GM12878 (cell line): ENCODE measurements around the gene EYS. TPM values are rescaled to one million over a fixed set of nuclear protein-coding genes. Genes with fewer than 3 reads are reported as not detected.

ENCODE experiments used
- BACH1 ChIP-seq: fragments of 450-650 bp; IDR thresholded peaks from 2 replicates; pipeline ENCODE4 v1.6.1; 2017; ENCODE audit warnings: mild to moderate bottlenecking, borderline replicate concordance
- BMI1 ChIP-seq: fragments of 450-650 bp; IDR thresholded peaks from 2 replicates; pipeline ENCODE4 v1.6.1; 2016; ENCODE audit warnings: mild to moderate bottlenecking, moderate library complexity, borderline replicate concordance
- BRCA1 ChIP-seq: IDR thresholded peaks from 2 replicates; pipeline ENCODE4 v1.6.1; 2011; ENCODE audit warnings: low read depth, low read length, improper control_type of control experiment
- CBX5 ChIP-seq: sonication (generic); IDR thresholded peaks from 2 replicates; pipeline ENCODE4 v1.6.1; 2016; ENCODE audit warnings: low read depth, moderate library complexity, mild to moderate bottlenecking, inconsistent platforms
- E2F8 ChIP-seq: fragments of 450-650 bp; IDR thresholded peaks from 2 replicates; pipeline ENCODE4 v1.6.1; 2018; ENCODE audit warnings: mild to moderate bottlenecking, low read depth, moderate library complexity; ENCODE audit not compliant: partially characterized antibody
- EP300 ChIP-seq, 2 experiments: fragments of 150-350 bp in 1 of 2; IDR thresholded peaks; 2 replicates each; pipeline ENCODE4 v1.6.1; 2011 to 2012; ENCODE audit warnings: low read depth in 2 of 2, low read length in 2 of 2, borderline replicate concordance in 1 of 2, improper control_type of control experiment in 1 of 2, inconsistent platforms in 1 of 2; ENCODE audit not compliant: control insufficient read depth in 1 of 2
- IKZF1 ChIP-seq: fragments of 450-650 bp; conservative IDR thresholded peaks from 2 replicates; pipeline ENCODE4 v1.6.1; 2017; ENCODE audit warnings: antibody characterized with exemption, mild to moderate bottlenecking
- JUND ChIP-seq: IDR thresholded peaks from 2 replicates; pipeline ENCODE4 v1.6.1; 2012; ENCODE audit warnings: low read depth, mild to moderate bottlenecking, low read length, improper control_type of control experiment, moderate library complexity
- KDM1A ChIP-seq: fragments of 200-600 bp; sonication (generic); IDR thresholded peaks from 2 replicates; pipeline ENCODE4 v1.6.1; 2016; ENCODE audit warnings: borderline replicate concordance
- MYB ChIP-seq: fragments of 150-350 bp; IDR thresholded peaks from 2 replicates; pipeline ENCODE4 v1.6.1; 2014; ENCODE audit warnings: mild to moderate bottlenecking, low read depth, low read length, borderline replicate concordance
- NFIC ChIP-seq: IDR thresholded peaks from 2 replicates; pipeline ENCODE4 v1.6.1; 2012; ENCODE audit warnings: low read depth, mild to moderate bottlenecking, inconsistent platforms, low read length, moderate library complexity
- NFXL1 ChIP-seq: fragments of 450-650 bp; IDR thresholded peaks from 2 replicates; pipeline ENCODE4 v1.6.1; 2017; ENCODE audit warnings: antibody characterized with exemption, mild to moderate bottlenecking, borderline replicate concordance
- TAF1 ChIP-seq: IDR thresholded peaks from 2 replicates; pipeline ENCODE4 v1.6.1; 2011; ENCODE audit warnings: mild to moderate bottlenecking, low read depth, low read length, borderline replicate concordance
- ZBTB33 ChIP-seq: fragments of 450-650 bp; IDR thresholded peaks from 2 replicates; pipeline ENCODE4 v1.6.1; 2017; ENCODE audit warnings: mild to moderate bottlenecking
- ZNF217 ChIP-seq: fragments of 450-650 bp; IDR thresholded peaks from 2 replicates; pipeline ENCODE4 v1.6.1; 2017; ENCODE audit warnings: antibody characterized with exemption, mild to moderate bottlenecking
- ZNF24 ChIP-seq: fragments of 450-650 bp; IDR thresholded peaks from 2 replicates; pipeline ENCODE4 v1.6.1; 2017; ENCODE audit warnings: antibody characterized with exemption, mild to moderate bottlenecking
- ZSCAN29 ChIP-seq: fragments of 450-650 bp; IDR thresholded peaks from 2 replicates; pipeline ENCODE4 v1.6.1; 2017; ENCODE audit warnings: mild to moderate bottlenecking, moderate library complexity
- polyA plus RNA-seq, 11 experiments: library from polyadenylated mRNA; depleted of rRNA in 4 of 11; unstranded in 6 of 11; stranded (reverse) in 5 of 11; fragments of >200 nt; fragmentation: Nextera tagmentation in 4 of 11; fragmentation: Illumina TruSeq in 1 of 11; extraction: Ambion mirVana in 4 of 11; extraction: Trizol in 1 of 11; gene quantifications; 1 replicate in 1 of 11; 2 replicates in 10 of 11; pipeline versions ENCODE4 v1.2.1 to v1.2.3, GENCODE V29; 2011 to 2016; ENCODE audit warnings: inconsistent platforms in 2 of 11, missing spikeins in 2 of 11, low read depth in 1 of 11
- total RNA-seq, 4 experiments: library from RNA; depleted of rRNA in 3 of 4; stranded (reverse); fragments of >200 nt in 3 of 4; fragmentation: Illumina TruSeq in 1 of 4; extraction: Trizol in 1 of 4; gene quantifications; 2 replicates each; pipeline versions ENCODE4 v1.2.1 to v1.2.3, GENCODE V29; 2013 to 2021
- TF ChIP-seq, protein P1 (sequence below): IDR thresholded peaks from 2 replicates; pipeline ENCODE4 v1.6.1; 2011; ENCODE audit warnings: borderline replicate concordance, low read depth, mild to moderate bottlenecking, moderate library complexity, mixed read lengths, low read length; ENCODE audit not compliant: insufficient read depth; ENCODE audit errors: extremely low read length
- TF ChIP-seq, protein P2 (sequence below): fragments of 450-650 bp; IDR thresholded peaks from 2 replicates; pipeline ENCODE4 v1.6.1; 2017; ENCODE audit warnings: mild to moderate bottlenecking, moderate library complexity

Gene EYS
- total and polyA plus RNA-seq, 10 of the 15 experiments (the other 5 are each of a cell fraction or from before 2014, with no cell fraction given), result under 0.01 to 0.14 (median 0.02) TPM; not detected in 1

DNA sequence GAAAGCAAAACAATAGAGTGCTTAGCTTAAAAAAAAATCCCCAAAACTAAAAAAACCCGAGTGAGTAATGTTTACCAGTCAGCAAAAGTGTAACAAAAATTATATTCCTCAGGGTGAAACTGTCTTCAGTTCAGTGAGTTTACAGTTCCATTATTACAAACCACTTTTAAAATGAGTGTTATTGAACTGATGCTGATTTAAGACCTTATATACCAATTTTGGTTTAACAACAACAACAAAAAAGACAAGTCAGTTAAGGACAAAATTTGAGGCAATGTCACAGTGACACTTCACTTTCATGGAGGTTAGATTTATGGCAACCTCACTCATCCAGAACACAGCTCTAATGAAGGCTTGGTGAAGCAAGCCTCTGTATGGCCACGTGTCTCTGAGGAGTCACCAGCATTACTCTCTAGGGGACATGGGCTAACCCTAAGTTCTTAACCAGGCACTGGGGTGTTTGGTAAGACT, 1440.6 kb downstream of the EYS start (continued):
- TF ChIP-seq, protein P1, sequence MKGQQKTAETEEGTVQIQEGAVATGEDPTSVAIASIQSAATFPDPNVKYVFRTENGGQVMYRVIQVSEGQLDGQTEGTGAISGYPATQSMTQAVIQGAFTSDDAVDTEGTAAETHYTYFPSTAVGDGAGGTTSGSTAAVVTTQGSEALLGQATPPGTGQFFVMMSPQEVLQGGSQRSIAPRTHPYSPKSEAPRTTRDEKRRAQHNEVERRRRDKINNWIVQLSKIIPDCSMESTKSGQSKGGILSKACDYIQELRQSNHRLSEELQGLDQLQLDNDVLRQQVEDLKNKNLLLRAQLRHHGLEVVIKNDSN, result peak; percentile 33
- TF ChIP-seq BACH1 (peak; percentile 61; the same call in 1 of the 2 replicates), ZSCAN29 (no peak), CBX5 (0 out of 2 replicates have a peak, but pooled peaks have one; percentile 48), ZNF217 (peak; percentile 86; the same call in 1 of the 2 replicates), TAF1 (peak; percentile 25; the same call in 1 of the 2 replicates), ZBTB33 (no peak), BMI1 (peak; percentile 76; the same call in 1 of the 2 replicates), E2F8 (peak; percentile 49), JUND (peak; percentile 83; the same call in 1 of the 2 replicates), IKZF1 (peak; percentile 83), EP300 (IDR thresholded peaks at IDR 0.05; ENCODE audit: borderline replicate concordance in 1 of 2, control insufficient read depth in 1 of 2, low read depth in 2 of 2, low read length in 2 of 2) (peak; percentile 83 to 88; a peak in 3 of 4 replicates), BRCA1 (no peak), ZNF24 (0 out of 2 replicates have a peak, but pooled peaks have one; percentile 63), NFXL1 (no peak), MYB (0 out of 2 replicates have a peak, but pooled peaks have one; percentile 52), KDM1A (no peak), NFIC (peak; percentile 97)
- TF ChIP-seq, protein P2, sequence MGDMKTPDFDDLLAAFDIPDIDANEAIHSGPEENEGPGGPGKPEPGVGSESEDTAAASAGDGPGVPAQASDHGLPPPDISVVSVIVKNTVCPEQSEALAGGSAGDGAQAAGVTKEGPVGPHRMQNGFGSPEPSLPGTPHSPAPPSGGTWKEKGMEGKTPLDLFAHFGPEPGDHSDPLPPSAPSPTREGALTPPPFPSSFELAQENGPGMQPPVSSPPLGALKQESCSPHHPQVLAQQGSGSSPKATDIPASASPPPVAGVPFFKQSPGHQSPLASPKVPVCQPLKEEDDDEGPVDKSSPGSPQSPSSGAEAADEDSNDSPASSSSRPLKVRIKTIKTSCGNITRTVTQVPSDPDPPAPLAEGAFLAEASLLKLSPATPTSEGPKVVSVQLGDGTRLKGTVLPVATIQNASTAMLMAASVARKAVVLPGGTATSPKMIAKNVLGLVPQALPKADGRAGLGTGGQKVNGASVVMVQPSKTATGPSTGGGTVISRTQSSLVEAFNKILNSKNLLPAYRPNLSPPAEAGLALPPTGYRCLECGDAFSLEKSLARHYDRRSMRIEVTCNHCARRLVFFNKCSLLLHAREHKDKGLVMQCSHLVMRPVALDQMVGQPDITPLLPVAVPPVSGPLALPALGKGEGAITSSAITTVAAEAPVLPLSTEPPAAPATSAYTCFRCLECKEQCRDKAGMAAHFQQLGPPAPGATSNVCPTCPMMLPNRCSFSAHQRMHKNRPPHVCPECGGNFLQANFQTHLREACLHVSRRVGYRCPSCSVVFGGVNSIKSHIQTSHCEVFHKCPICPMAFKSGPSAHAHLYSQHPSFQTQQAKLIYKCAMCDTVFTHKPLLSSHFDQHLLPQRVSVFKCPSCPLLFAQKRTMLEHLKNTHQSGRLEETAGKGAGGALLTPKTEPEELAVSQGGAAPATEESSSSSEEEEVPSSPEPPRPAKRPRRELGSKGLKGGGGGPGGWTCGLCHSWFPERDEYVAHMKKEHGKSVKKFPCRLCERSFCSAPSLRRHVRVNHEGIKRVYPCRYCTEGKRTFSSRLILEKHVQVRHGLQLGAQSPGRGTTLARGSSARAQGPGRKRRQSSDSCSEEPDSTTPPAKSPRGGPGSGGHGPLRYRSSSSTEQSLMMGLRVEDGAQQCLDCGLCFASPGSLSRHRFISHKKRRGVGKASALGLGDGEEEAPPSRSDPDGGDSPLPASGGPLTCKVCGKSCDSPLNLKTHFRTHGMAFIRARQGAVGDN, result peak; percentile 45; the same call in 1 of the 2 replicates
